ENCODE results near the gene ABHD11.

ABHD11 gene

GRCh38 chr7:73698410-73698809 lies 40.2 kb downstream of the ABHD11 start:
- Histone ChIP-seq H3K27me3 (ENCODE audit: control insufficient read depth, insufficient read depth, low read length) (no peaks in the 10 kb centered on the region), H3K9me3 (ENCODE audit: control insufficient read depth, insufficient read depth, low read length) (no peaks in the 10 kb centered on the region), H3K9ac (ENCODE audit: low read depth, low read length) (no peak overlapping the region), H3K36me3 (ENCODE audit: control insufficient read depth, insufficient read depth, low read length) (peaks cover 68% of the 10 kb centered on the region), H3K27ac (ENCODE audit: low read depth, low read length) (no peak overlapping the region), H3K4me3 (ENCODE audit: low read depth, low read length) (no peak overlapping the region), H3K4me1 (ENCODE audit: control insufficient read depth, insufficient read depth, low read length) (peaks cover 5% of the 10 kb centered on the region; the same call in 1 of the 2 replicates)

GRCh38 chr7:73696372-73696771 lies 42.2 kb downstream of the ABHD11 start:
- Histone ChIP-seq H3K36me3 (ENCODE audit: control insufficient read depth, insufficient read depth, low read length) (peaks cover 83% of the 10 kb centered on the region), H3K4me3 (ENCODE audit: low read depth, low read length) (no peak overlapping the region), H3K27me3 (ENCODE audit: control insufficient read depth, insufficient read depth, low read length) (no peaks in the 10 kb centered on the region), H3K27ac (ENCODE audit: low read depth, low read length) (no peak overlapping the region), H3K9me3 (ENCODE audit: control insufficient read depth, insufficient read depth, low read length) (no peaks in the 10 kb centered on the region), H3K4me1 (ENCODE audit: control insufficient read depth, insufficient read depth, low read length) (no peaks in the 10 kb centered on the region), H3K9ac (ENCODE audit: low read depth, low read length) (no peak overlapping the region)

- Histone ChIP-seq H3K36me3 (ENCODE audit: control insufficient read depth, insufficient read depth, low read length) (peaks cover 92% of the 10 kb centered on the region), H3K4me1 (ENCODE audit: control insufficient read depth, insufficient read depth, low read length) (no peaks in the 10 kb centered on the region), H3K9ac (ENCODE audit: low read depth, low read length) (no peak overlapping the region)
Observed at GRCh38 chr7:73690646-73691045, 48.0 kb downstream of the ABHD11 start.

GRCh38 chr7:73688288-73688687 lies 50.3 kb downstream of the ABHD11 start:
- Histone ChIP-seq H3K4me1 (ENCODE audit: control insufficient read depth, insufficient read depth, low read length) (no peaks in the 10 kb centered on the region), H3K27ac (ENCODE audit: low read depth, low read length) (no peak overlapping the region), H3K9ac (ENCODE audit: low read depth, low read length) (no peak overlapping the region), H3K4me3 (ENCODE audit: low read depth, low read length) (no peak overlapping the region), H3K36me3 (ENCODE audit: control insufficient read depth, insufficient read depth, low read length) (peaks cover 70% of the 10 kb centered on the region), H3K9me3 (ENCODE audit: control insufficient read depth, insufficient read depth, low read length) (no peaks in the 10 kb centered on the region), H3K27me3 (ENCODE audit: control insufficient read depth, insufficient read depth, low read length) (no peaks in the 10 kb centered on the region)

More at GRCh38 chr7:73690646-73691045, 48.0 kb downstream of the ABHD11 start:
- Histone ChIP-seq H3K9me3 (ENCODE audit: control insufficient read depth, insufficient read depth, low read length) (no peaks in the 10 kb centered on the region), H3K27me3 (ENCODE audit: control insufficient read depth, insufficient read depth, low read length) (no peaks in the 10 kb centered on the region), H3K27ac (ENCODE audit: low read depth, low read length) (no peak overlapping the region), H3K4me3 (ENCODE audit: low read depth, low read length) (no peak overlapping the region)

Data from HUES48 (cell line).